ENCODE measurements around the gene SCNN1A. TPM values are rescaled to one million over a fixed set of nuclear protein-coding genes. Genes with fewer than 3 reads are reported as not detected.

Gene SCNN1A
- total RNA-seq, 2 experiments from 2014 or later = 2.3 to 3.8 TPM

- no peak overlapping the region for H3K4me3 Mint-ChIP-seq
- no peak overlapping the region for H3K27ac Mint-ChIP-seq
- peaks cover 17% of the 10 kb centered on the region for H3K4me1 Mint-ChIP-seq (ENCODE audit: low read depth)
- H3K36me3 Mint-ChIP-seq (ENCODE audit: low read depth) = no peaks in the 10 kb centered on the region
- DNase-seq (no peak), ATAC-seq (no peak)
- intact Hi-C loops (cut with micrococcal nuclease) = no loop called here
- H3K9me3 Mint-ChIP-seq = no peaks in the 10 kb centered on the region
- H3K27me3 Mint-ChIP-seq = no peaks in the 10 kb centered on the region
- POLR2A ChIA-PET = interaction anchor here (0.6 to 1.6 kb wide), 3 partner anchors 10 to 121 kb away, joined by 3 to 6 read pairs (median 3); no protein-coding TSS in a partner anchor
- no peak for TF ChIP-seq CTCF (IDR thresholded peaks at IDR 0.05)
- CTCF ChIA-PET = interaction anchor here (0.9 to 3.7 kb wide), 6 partner anchors 10 to 33 kb away, joined by 3 to 11 read pairs (median 4); no protein-coding TSS in a partner anchor
Observed at GRCh38 chr12:6356374-6356820, 19.0 kb downstream of the SCNN1A start.

GRCh38 chr12:6355491-6356373, 19.6 kb downstream of the SCNN1A start:
- no peak for TF ChIP-seq CTCF (IDR thresholded peaks at IDR 0.05)
- DNase-seq (no peak), ATAC-seq (no peak)
- H3K4me3 Mint-ChIP-seq = no peak overlapping the region
- H3K36me3 Mint-ChIP-seq (ENCODE audit: low read depth) = no peaks in the 10 kb centered on the region
- intact Hi-C loops (cut with micrococcal nuclease) = no loop called here
- H3K27me3 Mint-ChIP-seq = no peaks in the 10 kb centered on the region
- ChIA-PET POLR2A (interaction anchor here (1.1 to 1.6 kb wide), 2 partner anchors 10 to 16 kb away, joined by 3 to 6 read pairs; no protein-coding TSS in a partner anchor), CTCF (interaction anchor here (0.9 to 3.7 kb wide), 6 partner anchors 10 to 32 kb away, joined by 3 to 11 read pairs (median 4); no protein-coding TSS in a partner anchor)
- no peak overlapping the region for H3K27ac Mint-ChIP-seq
- H3K4me1 Mint-ChIP-seq (ENCODE audit: low read depth) = peaks cover 13% of the 10 kb centered on the region
- no peaks in the 10 kb centered on the region for H3K9me3 Mint-ChIP-seq

- Mint-ChIP-seq H3K4me1 (ENCODE audit: low read depth) (peaks cover 7% of the 10 kb centered on the region), H3K36me3 (ENCODE audit: low read depth) (no peaks in the 10 kb centered on the region), H3K27ac (no peak overlapping the region), H3K9me3 (no peaks in the 10 kb centered on the region), H3K27me3 (no peaks in the 10 kb centered on the region), H3K4me3 (no peak overlapping the region)
- intact Hi-C loops (cut with micrococcal nuclease) = no loop called here
- TF ChIP-seq CTCF (IDR thresholded peaks at IDR 0.05) = no peak
- no peak for DNase-seq
- ATAC-seq = peak; percentile 30
- ChIA-PET CTCF (interaction anchor here (1.6 to 3.7 kb wide), 2 partner anchors 13 to 19 kb away, joined by 4 to 11 read pairs; no protein-coding TSS in a partner anchor), POLR2A (interaction anchor here (1.6 kb wide), 1 partner anchor 15 kb away, joined by 6 read pairs; no protein-coding TSS in a partner anchor)
Observed at GRCh38 chr12:6354495-6355393, 20.6 kb downstream of the SCNN1A start.

- no peak for TF ChIP-seq CTCF (IDR thresholded peaks at IDR 0.05)
- DNase-seq = no peak
- no peak overlapping the region for H3K27ac Mint-ChIP-seq
- no peaks in the 10 kb centered on the region for H3K9me3 Mint-ChIP-seq
- no peak overlapping the region for H3K4me3 Mint-ChIP-seq
- intact Hi-C loops (cut with micrococcal nuclease) = no loop called here
- no peak for ATAC-seq
- no peaks in the 10 kb centered on the region for H3K36me3 Mint-ChIP-seq (ENCODE audit: low read depth)
- H3K27me3 Mint-ChIP-seq = no peaks in the 10 kb centered on the region
- ChIA-PET POLR2A (interaction anchor here (0.6 to 1.3 kb wide), 4 partner anchors 13 to 189 kb away, joined by 3 to 4 read pairs (median 4); no protein-coding TSS in a partner anchor), CTCF (interaction anchor here (0.6 to 1.8 kb wide), 5 partner anchors 10 to 113 kb away, joined by 3 to 5 read pairs (median 3); no protein-coding TSS in a partner anchor)
- H3K4me1 Mint-ChIP-seq (ENCODE audit: low read depth) = peaks cover 9% of the 10 kb centered on the region
Observed at GRCh38 chr12:6352193-6353173, 22.9 kb downstream of the SCNN1A start.
